C4-2B (cell line): ENCODE data around the gene LSM3.

Experiments
- CTCF ChIP-seq: fragments of 450-650 bp; conservative IDR thresholded peaks from 2 replicates; pipeline ENCODE4 v1.5.1; 2017; ENCODE audit warnings: mild to moderate bottlenecking
- ZFX ChIP-seq: fragments of 450-650 bp; IDR thresholded peaks from 2 replicates; pipeline ENCODE4 v1.6.1; 2017

- TF ChIP-seq CTCF (no peak), ZFX (no peak)
Observed at GRCh38 chr3:14237457-14237856, 58.8 kb downstream of the LSM3 start.
